GM23248 (cell line): ENCODE data around the gene GLT1D1. TPM values are rescaled to one million over a fixed set of nuclear protein-coding genes. Genes with fewer than 3 reads are reported as not detected.

Source experiments
- DNase-seq: peaks from one replicate; pipeline ENCODE4 v3.0.0-alpha.2; 2015
- H2AFZ ChIP-seq: fragments of 200-600 bp; sonication (generic); 2 replicates; pipeline ENCODE4 v1.6.1; 2016; ENCODE audit warnings: antibody characterized with exemption
- H3F3A ChIP-seq: fragments of 200-600 bp; sonication (generic); 2 replicates; pipeline ENCODE4 v1.6.1; 2016; ENCODE audit warnings: mild to moderate bottlenecking, antibody characterized with exemption, mixed run types; ENCODE audit not compliant: insufficient read depth
- H3K27ac ChIP-seq: fragments of 200-600 bp; sonication (generic); 2 replicates; pipeline ENCODE4 v1.5.1; 2016; ENCODE audit warnings: mild to moderate bottlenecking
- H3K27me3 ChIP-seq: fragments of 200-600 bp; sonication (generic); replicated peaks from 2 replicates; pipeline ENCODE4 v1.6.1; 2016; ENCODE audit warnings: mild to moderate bottlenecking; ENCODE audit not compliant: insufficient read depth
- H3K36me3 ChIP-seq: fragments of 200-600 bp; sonication (generic); 2 replicates; pipeline ENCODE4 v1.6.1; 2016; ENCODE audit warnings: low read depth, mild to moderate bottlenecking
- H3K4me1 ChIP-seq: fragments of 200-600 bp; sonication (generic); 2 replicates; pipeline ENCODE4 v1.6.1; 2016; ENCODE audit warnings: mild to moderate bottlenecking; ENCODE audit not compliant: insufficient read depth
- H3K4me2 ChIP-seq: fragments of 200-600 bp; sonication (generic); one replicate; pipeline ENCODE4 v1.6.1; 2016; ENCODE audit warnings: mild to moderate bottlenecking; ENCODE audit not compliant: unreplicated experiment
- H3K4me3 ChIP-seq: fragments of 200-600 bp; sonication (generic); 2 replicates; pipeline ENCODE4 v1.5.1; 2016; ENCODE audit warnings: mild to moderate bottlenecking
- H3K79me2 ChIP-seq: fragments of 200-600 bp; sonication (generic); 2 replicates; pipeline ENCODE4 v1.6.1; 2016; ENCODE audit warnings: mild to moderate bottlenecking; ENCODE audit not compliant: insufficient read depth
- H3K9ac ChIP-seq: fragments of 200-600 bp; sonication (generic); 2 replicates; pipeline ENCODE4 v1.6.1; 2016; ENCODE audit warnings: mild to moderate bottlenecking
- H3K9me2 ChIP-seq: fragments of 200-600 bp; sonication (generic); 2 replicates; pipeline ENCODE4 v1.6.1; 2016; ENCODE audit warnings: mixed run types, mild to moderate bottlenecking, moderate library complexity; ENCODE audit not compliant: insufficient read depth
- H3K9me3 ChIP-seq: fragments of 200-600 bp; sonication (generic); one replicate; pipeline ENCODE4 v1.6.1; 2017; ENCODE audit warnings: low read depth
- H4K20me1 ChIP-seq: fragments of 200-600 bp; sonication (generic); 2 replicates; pipeline ENCODE4 v1.6.0; 2016; ENCODE audit not compliant: insufficient read depth
- EZH2 ChIP-seq: fragments of 200-600 bp; sonication (generic); IDR thresholded peaks from 2 replicates; pipeline ENCODE4 v1.6.1; 2018; ENCODE audit warnings: antibody characterized with exemption, mild to moderate bottlenecking; ENCODE audit not compliant: insufficient read depth, poor library complexity, severe bottlenecking
- EZH2phosphoT487 ChIP-seq: fragments of 200-600 bp; sonication (generic); IDR thresholded peaks from 2 replicates; pipeline ENCODE4 v1.6.1; 2018; ENCODE audit warnings: antibody characterized with exemption, moderate library complexity, mild to moderate bottlenecking, low read depth; ENCODE audit not compliant: insufficient read depth
- WGBS, 2 experiments: methylation state at CpG; one replicate each; pipeline ENCODE4 v1.1.6; 2015 to 2017; ENCODE audit warnings: low lambda C conversion rate in 2 of 2, low coverage in 1 of 2; ENCODE audit errors: missing lambda C conversion rate in 2 of 2; 5-methylcytosine and 5-hydroxymethylcytosine counted together
- in situ Hi-C: fragments of 300-500 bp; cut with MboI; formaldehyde crosslinking; loops from 2 replicates; pipeline ENCODE4 v1.15.0; 2020
- polyA plus RNA-seq: library from polyadenylated mRNA; unstranded; fragments of >200 nt; fragmentation: Nextera tagmentation; extraction: Ambion mirVana; gene quantifications from 2 replicates; pipeline ENCODE4 v1.2.1, GENCODE V29; 2016
- total RNA-seq: library from RNA; depleted of rRNA; stranded (reverse); fragments of >200 nt; shearing (Covaris generic); gene quantifications from 2 replicates; pipeline ENCODE4 v1.2.3, GENCODE V29; 2014

The GLT1D1 gene
- total and polyA plus RNA-seq, 2 experiments from 2014 or later, result not detected

- H3K27ac ChIP-seq, result no peak overlapping the region
- H3K27me3 ChIP-seq, result no peaks in the 10 kb centered on the region
- H4K20me1 ChIP-seq, result no peaks in the 10 kb centered on the region
- H3K9ac ChIP-seq, result no peak overlapping the region
- H2AFZ ChIP-seq, result no peak overlapping the region
- H3F3A ChIP-seq, result peaks cover 28% of the 10 kb centered on the region; the same call in 1 of the 2 replicates
- no peak for TF ChIP-seq EZH2
- TF ChIP-seq EZH2phosphoT487, result no peak
- peaks cover 98% of the 10 kb centered on the region for H3K79me2 ChIP-seq
- no peak for DNase-seq
- H3K4me1 ChIP-seq, result peaks cover 44% of the 10 kb centered on the region
- WGBS, 2 experiments, result 93 to 94% methylated on average over 9 of the region's 9 CpGs
- peaks cover 20% of the 10 kb centered on the region; the same call in 1 of the 2 replicates for H3K36me3 ChIP-seq
- H3K4me3 ChIP-seq, result no peak overlapping the region
- no peaks in the 10 kb centered on the region for H3K9me2 ChIP-seq
- no peak overlapping the region for H3K4me2 ChIP-seq
- no peaks in the 10 kb centered on the region for H3K9me3 ChIP-seq
- in situ Hi-C loops, result no loop called here
These were observed 41.5 kb upstream of the GLT1D1 start for GRCh38 chr12:128811806-128812205.

DNA sequence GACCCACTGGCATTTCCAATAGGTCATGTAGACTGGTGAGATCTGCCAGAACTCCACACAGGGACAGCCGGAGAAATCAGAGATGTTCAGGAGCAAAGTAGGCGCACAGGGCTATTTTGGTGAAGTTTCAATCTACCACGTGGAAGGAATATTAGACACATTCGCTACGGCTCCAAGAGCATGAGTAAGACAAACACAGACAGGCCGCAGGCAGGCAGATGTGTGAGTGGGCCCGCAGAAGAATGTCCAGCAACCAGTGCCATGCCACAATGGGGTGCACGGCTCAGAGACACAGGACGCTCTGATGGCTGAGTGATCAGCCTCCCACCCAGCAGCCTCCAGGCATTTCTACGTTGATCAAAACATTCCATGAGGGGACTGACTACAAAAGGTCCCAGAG lies 39.9 kb upstream of the GLT1D1 start:
- WGBS, 2 experiments, result 39 to 41% methylated on average over 10 of the region's 10 CpGs
- Histone ChIP-seq H3K27me3 (no peaks in the 10 kb centered on the region), H3K9me2 (no peaks in the 10 kb centered on the region), H3K9ac (peak overlapping the region; percentile 60), H3K79me2 (peaks cover 99% of the 10 kb centered on the region), H3K4me3 (no peak overlapping the region), H3F3A (peaks cover 28% of the 10 kb centered on the region; the same call in 1 of the 2 replicates), H3K4me1 (peaks cover 60% of the 10 kb centered on the region), H4K20me1 (no peaks in the 10 kb centered on the region), H3K36me3 (peaks cover 8% of the 10 kb centered on the region; the same call in 1 of the 2 replicates), H3K9me3 (no peaks in the 10 kb centered on the region), H3K27ac (peak overlapping the region; percentile 83), H3K4me2 (peak overlapping the region; percentile 39), H2AFZ (no peak overlapping the region)
- peak; percentile 81 for DNase-seq
- no peak for TF ChIP-seq EZH2phosphoT487
- no peak for TF ChIP-seq EZH2
- in situ Hi-C loops, result no loop called here

DNA sequence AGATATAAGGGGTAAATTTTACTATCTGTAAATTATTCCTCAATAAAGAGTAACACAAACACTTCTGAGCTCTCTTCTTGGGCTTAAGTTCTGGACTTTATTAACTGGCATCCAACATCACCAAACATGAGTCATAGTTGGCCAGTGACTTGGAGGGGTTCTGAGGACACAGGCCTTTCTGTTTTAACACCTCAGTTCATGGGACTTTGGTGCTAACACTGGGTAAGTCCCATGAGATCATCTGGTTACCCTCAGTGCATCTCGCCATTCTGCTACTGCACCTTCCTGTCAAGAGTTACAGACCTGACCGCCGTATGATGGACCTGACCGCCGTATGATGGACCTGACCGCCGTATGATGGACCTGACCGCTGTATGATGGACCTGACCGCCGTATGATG lies 39.4 kb upstream of the GLT1D1 start:
- Histone ChIP-seq H3K27me3 (no peaks in the 10 kb centered on the region), H3K79me2 (peaks cover 99% of the 10 kb centered on the region), H3K4me3 (no peak overlapping the region), H3K9ac (peak overlapping the region; percentile 60), H3K9me2 (no peaks in the 10 kb centered on the region), H3K27ac (peak overlapping the region; percentile 83), H2AFZ (no peak overlapping the region), H3K36me3 (0 out of 2 replicates have a peak, but pooled peaks cover 3% of the 10 kb centered on the region), H3K9me3 (no peaks in the 10 kb centered on the region), H3K4me2 (peak overlapping the region; percentile 39), H3K4me1 (peaks cover 64% of the 10 kb centered on the region), H4K20me1 (no peaks in the 10 kb centered on the region), H3F3A (peaks cover 28% of the 10 kb centered on the region; the same call in 1 of the 2 replicates)
- peak; percentile 63 for DNase-seq
- in situ Hi-C loops, result no loop called here
- no peak for TF ChIP-seq EZH2
- TF ChIP-seq EZH2phosphoT487, result no peak
- WGBS, 2 experiments, result 80 to 85% methylated on average over 10 of the region's 10 CpGs

- Histone ChIP-seq H3K9ac (no peak overlapping the region), H3K9me2 (no peaks in the 10 kb centered on the region), H3K4me3 (no peak overlapping the region), H3K27me3 (no peaks in the 10 kb centered on the region), H3K27ac (peak overlapping the region; percentile 83), H3K36me3 (no peaks in the 10 kb centered on the region), H2AFZ (no peak overlapping the region), H3F3A (peaks cover 32% of the 10 kb centered on the region; the same call in 1 of the 2 replicates), H3K79me2 (peaks cover 99% of the 10 kb centered on the region), H3K9me3 (no peaks in the 10 kb centered on the region), H3K4me2 (no peak overlapping the region), H3K4me1 (peaks cover 66% of the 10 kb centered on the region), H4K20me1 (no peaks in the 10 kb centered on the region)
- in situ Hi-C loops, result no loop called here
- TF ChIP-seq EZH2 (no peak), EZH2phosphoT487 (no peak)
- no peak for DNase-seq
- WGBS, 2 experiments, result 89 to 90% methylated on average over 25 of the region's 25 CpGs
These were observed 38.6 kb upstream of the GLT1D1 start for GRCh38 chr12:128814411-128815261.
